WTC11 (cell line): Measurements from ENCODE around the gene SPTLC1.

Experiments used
- CREB1 ChIP-seq: sonication (generic); formaldehyde crosslinking; IDR thresholded peaks from 2 replicates; pipeline ENCODE4 v1.8.0; 2023; ENCODE audit warnings: mild to moderate bottlenecking, missing genetic modification reagents
- E2F1 ChIP-seq: sonication (generic); formaldehyde crosslinking; IDR thresholded peaks from 2 replicates; pipeline ENCODE4 v1.8.0; 2022; ENCODE audit warnings: mild to moderate bottlenecking, missing genetic modification reagents
- FOXJ3 ChIP-seq: sonication (generic); formaldehyde crosslinking; IDR thresholded peaks from 2 replicates; pipeline ENCODE4 v1.9.0; 2021; ENCODE audit warnings: missing genetic modification reagents, mild to moderate bottlenecking, borderline replicate concordance

- TF ChIP-seq E2F1 (CRISPR knock-in tag) (no peak), FOXJ3 (no peak), CREB1 (CRISPR knock-in tag) (no peak)
Observed at GRCh38 chr9:92043002-92043401, 72.2 kb downstream of the SPTLC1 start.
